ENCODE measurements around the gene HOXA3.

DNA sequence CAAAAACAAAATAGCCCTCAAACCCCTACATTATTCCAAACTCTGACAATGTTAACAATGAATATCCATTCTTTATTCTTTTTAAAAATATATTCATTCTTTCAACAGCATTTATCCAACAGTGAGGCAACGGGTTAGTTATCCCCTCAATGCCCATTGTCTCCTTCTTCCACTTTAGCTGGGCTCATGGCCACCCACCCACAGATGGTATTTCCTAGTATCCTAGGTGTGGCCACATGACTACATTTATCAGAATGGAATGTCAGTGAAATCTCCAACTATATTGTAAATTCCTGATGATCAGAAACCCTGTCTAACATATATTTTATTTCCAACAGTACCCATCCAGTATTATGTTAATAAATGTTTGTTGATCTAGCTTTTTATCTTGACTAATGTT is 70.2 kb downstream of the HOXA3 start:
- TF ChIP-seq EZH2 (IDR thresholded peaks at IDR 0.05; ENCODE audit: low read length, missing control alignments): no peak
- TF ChIP-seq, protein P1, sequence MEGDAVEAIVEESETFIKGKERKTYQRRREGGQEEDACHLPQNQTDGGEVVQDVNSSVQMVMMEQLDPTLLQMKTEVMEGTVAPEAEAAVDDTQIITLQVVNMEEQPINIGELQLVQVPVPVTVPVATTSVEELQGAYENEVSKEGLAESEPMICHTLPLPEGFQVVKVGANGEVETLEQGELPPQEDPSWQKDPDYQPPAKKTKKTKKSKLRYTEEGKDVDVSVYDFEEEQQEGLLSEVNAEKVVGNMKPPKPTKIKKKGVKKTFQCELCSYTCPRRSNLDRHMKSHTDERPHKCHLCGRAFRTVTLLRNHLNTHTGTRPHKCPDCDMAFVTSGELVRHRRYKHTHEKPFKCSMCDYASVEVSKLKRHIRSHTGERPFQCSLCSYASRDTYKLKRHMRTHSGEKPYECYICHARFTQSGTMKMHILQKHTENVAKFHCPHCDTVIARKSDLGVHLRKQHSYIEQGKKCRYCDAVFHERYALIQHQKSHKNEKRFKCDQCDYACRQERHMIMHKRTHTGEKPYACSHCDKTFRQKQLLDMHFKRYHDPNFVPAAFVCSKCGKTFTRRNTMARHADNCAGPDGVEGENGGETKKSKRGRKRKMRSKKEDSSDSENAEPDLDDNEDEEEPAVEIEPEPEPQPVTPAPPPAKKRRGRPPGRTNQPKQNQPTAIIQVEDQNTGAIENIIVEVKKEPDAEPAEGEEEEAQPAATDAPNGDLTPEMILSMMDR (conservative IDR thresholded peaks at IDR 0.05 in 1 of 2, IDR thresholded peaks at IDR 0.05 in 1 of 2; ENCODE audit: low read depth in 1 of 2, low read length in 2 of 2): no peak

Measured in fibroblast of lung (primary cell).